ENCODE data around the gene MUC16.

The MUC16 gene

GRCh38 chr19:9039728-9040127, 29.5 kb upstream of the MUC16 start:
- Histone ChIP-seq H3K9me3 (ENCODE audit: severe bottlenecking) (peaks cover 7% of the 10 kb centered on the region), H3K27ac (no peak overlapping the region), H3K27me3 (ENCODE audit: insufficient read depth, low read depth, severe bottlenecking) (peaks cover 83% of the 10 kb centered on the region), H3K4me3 (ENCODE audit: low read depth, low read length) (no peak overlapping the region), H3K36me3 (no peaks in the 10 kb centered on the region)
- TF ChIP-seq CTCF (IDR thresholded peaks at IDR 0.05; ENCODE audit: low read depth, low read length) = no peak
- DNase-seq = no peak

- no peak for DNase-seq
- Histone ChIP-seq H3K27me3 (ENCODE audit: insufficient read depth, low read depth, severe bottlenecking) (peaks cover 80% of the 10 kb centered on the region), H3K9me3 (ENCODE audit: severe bottlenecking) (peaks cover 7% of the 10 kb centered on the region), H3K4me3 (ENCODE audit: low read depth, low read length) (no peak overlapping the region), H3K27ac (no peak overlapping the region), H3K36me3 (no peaks in the 10 kb centered on the region)
- TF ChIP-seq CTCF (IDR thresholded peaks at IDR 0.05; ENCODE audit: low read depth, low read length) = no peak
These were observed 27.3 kb upstream of the MUC16 start for GRCh38 chr19:9037400-9038062.

- no peak for TF ChIP-seq CTCF (IDR thresholded peaks at IDR 0.05; ENCODE audit: low read depth, low read length)
- Histone ChIP-seq H3K27me3 (ENCODE audit: insufficient read depth, low read depth, severe bottlenecking) (peaks cover 71% of the 10 kb centered on the region), H3K9me3 (ENCODE audit: severe bottlenecking) (no peaks in the 10 kb centered on the region), H3K27ac (no peak overlapping the region), H3K36me3 (no peaks in the 10 kb centered on the region), H3K4me3 (ENCODE audit: low read depth, low read length) (no peak overlapping the region)
- DNase-seq = no peak
These were observed 22.0 kb upstream of the MUC16 start for GRCh38 chr19:9032136-9032631.

- no peak for DNase-seq
- Histone ChIP-seq H3K4me3 (ENCODE audit: low read depth, low read length) (no peak overlapping the region), H3K9me3 (ENCODE audit: severe bottlenecking) (peaks cover 3% of the 10 kb centered on the region), H3K27me3 (ENCODE audit: insufficient read depth, low read depth, severe bottlenecking) (peaks cover 59% of the 10 kb centered on the region), H3K36me3 (no peaks in the 10 kb centered on the region), H3K27ac (no peak overlapping the region)
- TF ChIP-seq CTCF (IDR thresholded peaks at IDR 0.05; ENCODE audit: low read depth, low read length) = no peak
These were observed 8.1 kb upstream of the MUC16 start for GRCh38 chr19:9018163-9018875.

GRCh38 chr19:9014803-9015202, 4.6 kb upstream of the MUC16 start:
- no peak for DNase-seq
- Histone ChIP-seq H3K36me3 (no peaks in the 10 kb centered on the region), H3K27me3 (ENCODE audit: insufficient read depth, low read depth, severe bottlenecking) (peaks cover 61% of the 10 kb centered on the region), H3K9me3 (ENCODE audit: severe bottlenecking) (peaks cover 3% of the 10 kb centered on the region), H3K27ac (no peak overlapping the region), H3K4me3 (ENCODE audit: low read depth, low read length) (no peak overlapping the region)
- no peak for TF ChIP-seq CTCF (IDR thresholded peaks at IDR 0.05; ENCODE audit: low read depth, low read length)
